HepG2 (cell line): ENCODE results near the gene SERINC2. TPM values are rescaled to one million over a fixed set of nuclear protein-coding genes. Genes with fewer than 3 reads are reported as not detected.

Source experiments
- CCAR2 ChIP-seq: fragments of 200-400 bp; formaldehyde crosslinking; optimal IDR thresholded peaks from 2 replicates; pipeline ENCODE3; 2018; ENCODE audit warnings: low read depth, mild to moderate bottlenecking, low read length, moderate library complexity
- JUN ChIP-seq: sonication (generic); formaldehyde crosslinking; IDR thresholded peaks from 2 replicates; pipeline ENCODE4 v1.4.0; 2020; ENCODE audit warnings: mild to moderate bottlenecking, missing genetic modification reagents
- MAFF ChIP-seq: IDR thresholded peaks from 2 replicates; pipeline ENCODE4 v1.6.1; 2011; ENCODE audit warnings: low read depth, low read length, improper control_type of control experiment
- MAX ChIP-seq: IDR thresholded peaks from 2 replicates; pipeline ENCODE4 v1.6.1; 2012; ENCODE audit warnings: inconsistent platforms
- MYPOP ChIP-seq: sonication (generic); formaldehyde crosslinking; IDR thresholded peaks from 2 replicates; pipeline ENCODE4 v1.8.1; 2023; ENCODE audit warnings: mild to moderate bottlenecking, moderate library complexity, missing genetic modification reagents
- NFE2 ChIP-seq: sonication (generic); formaldehyde crosslinking; IDR thresholded peaks from 2 replicates; pipeline ENCODE4 v1.4.0; 2020; ENCODE audit warnings: missing genetic modification reagents
- PRMT3 ChIP-seq: sonication (generic); formaldehyde crosslinking; IDR thresholded peaks from 2 replicates; pipeline ENCODE4 v1.8.1; 2022; ENCODE audit warnings: low read depth, mild to moderate bottlenecking, moderate library complexity, missing genetic modification reagents, borderline replicate concordance
- SP1 ChIP-seq, 2 experiments: fragments of 450-650 bp in 1 of 2; sonication (generic) in 1 of 2; formaldehyde crosslinking in 1 of 2; IDR thresholded peaks; 2 replicates each; pipeline versions ENCODE4 v1.4.0 to v1.6.1; 2016 to 2020; ENCODE audit warnings: missing genetic modification reagents in 1 of 2
- SRF ChIP-seq: IDR thresholded peaks from 2 replicates; pipeline ENCODE4 v1.6.1; 2011; ENCODE audit warnings: mild to moderate bottlenecking, low read depth, low read length, moderate library complexity
- SRSF4 ChIP-seq: fragments of 200-400 bp; formaldehyde crosslinking; IDR thresholded peaks from one replicate; pipeline ENCODE4 v1.6.1; 2018; ENCODE audit warnings: mild to moderate bottlenecking, low read depth, low read length, moderate library complexity; ENCODE audit not compliant: poor library complexity, severe bottlenecking
- WIZ ChIP-seq: sonication (generic); formaldehyde crosslinking; IDR thresholded peaks from 2 replicates; pipeline ENCODE4 v1.5.1; 2020; ENCODE audit warnings: mild to moderate bottlenecking, missing genetic modification reagents
- ZEB1 ChIP-seq: IDR thresholded peaks from 2 replicates; pipeline ENCODE4 v1.6.1; 2012; ENCODE audit warnings: mild to moderate bottlenecking, low read depth, inconsistent platforms; ENCODE audit not compliant: insufficient replicate concordance
- ZFP90 ChIP-seq: sonication (generic); formaldehyde crosslinking; IDR thresholded peaks from 2 replicates; pipeline ENCODE4 v1.8.0; 2022; ENCODE audit warnings: missing genetic modification reagents, mild to moderate bottlenecking, inconsistent platforms, borderline replicate concordance
- ZFX ChIP-seq: sonication (generic); formaldehyde crosslinking; IDR thresholded peaks from 2 replicates; pipeline ENCODE4 v1.4.0; 2020; ENCODE audit warnings: mild to moderate bottlenecking, low read depth, missing genetic modification reagents, moderate library complexity
- ZGPAT ChIP-seq: IDR thresholded peaks from 2 replicates; pipeline ENCODE4 v1.6.1; 2016; ENCODE audit warnings: mild to moderate bottlenecking
- ZNF34 ChIP-seq: sonication (generic); formaldehyde crosslinking; IDR thresholded peaks from 2 replicates; pipeline ENCODE4 v1.4.0; 2020; ENCODE audit warnings: mild to moderate bottlenecking, missing genetic modification reagents, borderline replicate concordance
- ZNF629 ChIP-seq: sonication (generic); formaldehyde crosslinking; conservative IDR thresholded peaks from 2 replicates; pipeline ENCODE4 v1.5.0; 2020; ENCODE audit warnings: missing genetic modification reagents
- ZSCAN22 ChIP-seq: sonication (generic); formaldehyde crosslinking; IDR thresholded peaks from 2 replicates; pipeline ENCODE4 v1.4.0; 2020; ENCODE audit warnings: mild to moderate bottlenecking, missing genetic modification reagents
- polyA plus RNA-seq, 8 experiments: library from polyadenylated mRNA; depleted of rRNA in 3 of 8; stranded (reverse) in 7 of 8; unstranded in 1 of 8; fragments of >200 nt; fragmentation: Illumina TruSeq in 4 of 8; extraction: Trizol in 4 of 8; gene quantifications; 2 replicates each; pipeline versions ENCODE4 v1.2.1 to v1.2.3, GENCODE V29; 2011 to 2016; ENCODE audit warnings: low read depth in 4 of 8, missing spikeins in 1 of 8, mixed read lengths in 1 of 8; ENCODE audit not compliant: insufficient read depth in 1 of 8
- total RNA-seq, 5 experiments: library from RNA; depleted of rRNA; stranded (reverse); fragments of >200 nt; fragmentation: Illumina TruSeq; extraction: Trizol; gene quantifications; 2 replicates each; pipeline ENCODE4 v1.2.3, GENCODE V29; 2016; ENCODE audit warnings: low read depth in 1 of 5
- TF ChIP-seq, protein P1 (sequence below): sonication (generic); formaldehyde crosslinking; IDR thresholded peaks from 2 replicates; pipeline ENCODE4 v1.9.0; 2021; ENCODE audit warnings: mild to moderate bottlenecking, missing genetic modification reagents
- TF ChIP-seq, protein P2 (sequence below): sonication (generic); formaldehyde crosslinking; IDR thresholded peaks from 2 replicates; pipeline ENCODE4 v1.8.0; 2022; ENCODE audit warnings: mild to moderate bottlenecking, missing genetic modification reagents, borderline replicate concordance

The SERINC2 gene
- total and polyA plus RNA-seq, 2 of the 13 experiments (the other 11 are each of a cell fraction or from before 2014, with no cell fraction given): 4.8 to 126 TPM

GRCh38 chr1:31417148-31417547 is 4.1 kb downstream of the SERINC2 start (continued):
- TF ChIP-seq, protein P1, sequence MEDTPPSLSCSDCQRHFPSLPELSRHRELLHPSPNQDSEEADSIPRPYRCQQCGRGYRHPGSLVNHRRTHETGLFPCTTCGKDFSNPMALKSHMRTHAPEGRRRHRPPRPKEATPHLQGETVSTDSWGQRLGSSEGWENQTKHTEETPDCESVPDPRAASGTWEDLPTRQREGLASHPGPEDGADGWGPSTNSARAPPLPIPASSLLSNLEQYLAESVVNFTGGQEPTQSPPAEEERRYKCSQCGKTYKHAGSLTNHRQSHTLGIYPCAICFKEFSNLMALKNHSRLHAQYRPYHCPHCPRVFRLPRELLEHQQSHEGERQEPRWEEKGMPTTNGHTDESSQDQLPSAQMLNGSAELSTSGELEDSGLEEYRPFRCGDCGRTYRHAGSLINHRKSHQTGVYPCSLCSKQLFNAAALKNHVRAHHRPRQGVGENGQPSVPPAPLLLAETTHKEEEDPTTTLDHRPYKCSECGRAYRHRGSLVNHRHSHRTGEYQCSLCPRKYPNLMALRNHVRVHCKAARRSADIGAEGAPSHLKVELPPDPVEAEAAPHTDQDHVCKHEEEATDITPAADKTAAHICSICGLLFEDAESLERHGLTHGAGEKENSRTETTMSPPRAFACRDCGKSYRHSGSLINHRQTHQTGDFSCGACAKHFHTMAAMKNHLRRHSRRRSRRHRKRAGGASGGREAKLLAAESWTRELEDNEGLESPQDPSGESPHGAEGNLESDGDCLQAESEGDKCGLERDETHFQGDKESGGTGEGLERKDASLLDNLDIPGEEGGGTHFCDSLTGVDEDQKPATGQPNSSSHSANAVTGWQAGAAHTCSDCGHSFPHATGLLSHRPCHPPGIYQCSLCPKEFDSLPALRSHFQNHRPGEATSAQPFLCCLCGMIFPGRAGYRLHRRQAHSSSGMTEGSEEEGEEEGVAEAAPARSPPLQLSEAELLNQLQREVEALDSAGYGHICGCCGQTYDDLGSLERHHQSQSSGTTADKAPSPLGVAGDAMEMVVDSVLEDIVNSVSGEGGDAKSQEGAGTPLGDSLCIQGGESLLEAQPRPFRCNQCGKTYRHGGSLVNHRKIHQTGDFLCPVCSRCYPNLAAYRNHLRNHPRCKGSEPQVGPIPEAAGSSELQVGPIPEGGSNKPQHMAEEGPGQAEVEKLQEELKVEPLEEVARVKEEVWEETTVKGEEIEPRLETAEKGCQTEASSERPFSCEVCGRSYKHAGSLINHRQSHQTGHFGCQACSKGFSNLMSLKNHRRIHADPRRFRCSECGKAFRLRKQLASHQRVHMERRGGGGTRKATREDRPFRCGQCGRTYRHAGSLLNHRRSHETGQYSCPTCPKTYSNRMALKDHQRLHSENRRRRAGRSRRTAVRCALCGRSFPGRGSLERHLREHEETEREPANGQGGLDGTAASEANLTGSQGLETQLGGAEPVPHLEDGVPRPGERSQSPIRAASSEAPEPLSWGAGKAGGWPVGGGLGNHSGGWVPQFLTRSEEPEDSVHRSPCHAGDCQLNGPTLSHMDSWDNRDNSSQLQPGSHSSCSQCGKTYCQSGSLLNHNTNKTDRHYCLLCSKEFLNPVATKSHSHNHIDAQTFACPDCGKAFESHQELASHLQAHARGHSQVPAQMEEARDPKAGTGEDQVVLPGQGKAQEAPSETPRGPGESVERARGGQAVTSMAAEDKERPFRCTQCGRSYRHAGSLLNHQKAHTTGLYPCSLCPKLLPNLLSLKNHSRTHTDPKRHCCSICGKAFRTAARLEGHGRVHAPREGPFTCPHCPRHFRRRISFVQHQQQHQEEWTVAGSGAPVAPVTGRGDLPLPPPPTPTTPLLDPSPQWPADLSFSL (CRISPR knock-in tag): no peak
- no peak for TF ChIP-seq NFE2 (CRISPR knock-in tag)
- no peak for TF ChIP-seq SP1 (IDR thresholded peaks at IDR 0.05)
- no peak for TF ChIP-seq SP1 (CRISPR knock-in tag; IDR thresholded peaks at IDR 0.05)
- TF ChIP-seq, protein P2, sequence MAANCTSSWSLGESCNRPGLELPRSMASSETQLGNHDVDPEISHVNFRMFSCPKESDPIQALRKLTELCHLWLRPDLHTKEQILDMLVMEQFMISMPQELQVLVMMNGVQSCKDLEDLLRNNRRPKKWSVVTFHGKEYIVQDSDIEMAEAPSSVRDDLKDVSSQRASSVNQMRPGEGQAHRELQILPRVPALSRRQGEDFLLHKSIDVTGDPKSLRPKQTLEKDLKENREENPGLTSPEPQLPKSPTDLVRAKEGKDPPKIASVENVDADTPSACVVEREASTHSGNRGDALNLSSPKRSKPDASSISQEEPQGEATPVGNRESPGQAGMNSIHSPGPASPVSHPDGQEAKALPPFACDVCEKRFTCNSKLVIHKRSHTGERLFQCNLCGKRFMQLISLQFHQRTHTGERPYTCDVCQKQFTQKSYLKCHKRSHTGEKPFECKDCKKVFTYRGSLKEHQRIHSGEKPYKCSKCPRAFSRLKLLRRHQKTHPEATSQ (CRISPR knock-in tag): no peak
- no peak for TF ChIP-seq ZSCAN22
- TF ChIP-seq MAX: peak; percentile 76
- no peak; the same call in 1 of the 2 replicates for TF ChIP-seq JUN
- no peak for TF ChIP-seq SRSF4
- no peak for TF ChIP-seq PRMT3 (CRISPR knock-in tag)
- 0 out of 2 replicates have a peak, but pooled peaks have one; percentile 54 for TF ChIP-seq MYPOP (CRISPR knock-in tag)
- TF ChIP-seq ZFP90 (CRISPR knock-in tag): no peak
- TF ChIP-seq ZNF629 (CRISPR knock-in tag): no peak
- TF ChIP-seq CCAR2: no peak
- TF ChIP-seq ZNF34: no peak
- peak; percentile 40; the same call in 1 of the 2 replicates for TF ChIP-seq ZFX (CRISPR knock-in tag)
- peak; percentile 51 for TF ChIP-seq ZEB1
- peak; percentile 82 for TF ChIP-seq ZGPAT (CRISPR knock-in tag)
- 0 out of 2 replicates have a peak, but pooled peaks have one; percentile 10 for TF ChIP-seq MAFF
- TF ChIP-seq WIZ: no peak
- no peak for TF ChIP-seq SRF
